ENCODE data around the gene MEP1A.
"Not testable (repeated sequence)": the region's sequence is repeated elsewhere in the genome, so short reads cannot be mapped to it uniquely, and the experiment has no call there.

Gene MEP1A, protein sequence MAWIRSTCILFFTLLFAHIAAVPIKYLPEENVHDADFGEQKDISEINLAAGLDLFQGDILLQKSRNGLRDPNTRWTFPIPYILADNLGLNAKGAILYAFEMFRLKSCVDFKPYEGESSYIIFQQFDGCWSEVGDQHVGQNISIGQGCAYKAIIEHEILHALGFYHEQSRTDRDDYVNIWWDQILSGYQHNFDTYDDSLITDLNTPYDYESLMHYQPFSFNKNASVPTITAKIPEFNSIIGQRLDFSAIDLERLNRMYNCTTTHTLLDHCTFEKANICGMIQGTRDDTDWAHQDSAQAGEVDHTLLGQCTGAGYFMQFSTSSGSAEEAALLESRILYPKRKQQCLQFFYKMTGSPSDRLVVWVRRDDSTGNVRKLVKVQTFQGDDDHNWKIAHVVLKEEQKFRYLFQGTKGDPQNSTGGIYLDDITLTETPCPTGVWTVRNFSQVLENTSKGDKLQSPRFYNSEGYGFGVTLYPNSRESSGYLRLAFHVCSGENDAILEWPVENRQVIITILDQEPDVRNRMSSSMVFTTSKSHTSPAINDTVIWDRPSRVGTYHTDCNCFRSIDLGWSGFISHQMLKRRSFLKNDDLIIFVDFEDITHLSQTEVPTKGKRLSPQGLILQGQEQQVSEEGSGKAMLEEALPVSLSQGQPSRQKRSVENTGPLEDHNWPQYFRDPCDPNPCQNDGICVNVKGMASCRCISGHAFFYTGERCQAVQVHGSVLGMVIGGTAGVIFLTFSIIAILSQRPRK

DNA sequence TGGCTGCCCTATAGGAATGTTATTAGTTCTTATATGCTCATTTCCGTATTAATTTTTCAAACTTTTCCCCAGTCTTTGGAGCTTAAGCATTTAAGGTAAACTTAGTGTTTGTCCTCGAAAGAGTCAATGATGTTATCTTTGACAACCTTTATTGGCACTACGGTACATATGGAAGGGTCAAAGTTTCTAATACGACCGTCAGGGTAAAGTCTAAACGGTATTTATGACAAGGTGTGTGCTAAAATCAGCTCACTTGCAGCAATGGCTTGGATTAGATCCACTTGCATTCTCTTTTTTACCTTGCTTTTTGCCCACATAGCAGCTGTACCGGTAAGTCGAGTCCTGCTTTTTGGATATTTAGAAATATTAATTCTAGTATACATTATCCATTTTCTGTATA lies at the start of gene MEP1A:
Gene MEP1A (plus strand): TSS at position 252 of the 400 bp plus-strand sequence. CDS start 10 bp downstream, at position 262.
- DNase-seq (ENCODE audit: low read depth in 2 of 2): no peak

GRCh38 chr6:46743425-46744158 lies 49.6 kb upstream of the MEP1A start:
- DNase-seq (ENCODE audit: low read depth in 2 of 2): no peak

GRCh38 chr6:46744159-46744725 lies 48.9 kb upstream of the MEP1A start:
- DNase-seq (ENCODE audit: low read depth in 2 of 2): not testable (repeated sequence)

DNA sequence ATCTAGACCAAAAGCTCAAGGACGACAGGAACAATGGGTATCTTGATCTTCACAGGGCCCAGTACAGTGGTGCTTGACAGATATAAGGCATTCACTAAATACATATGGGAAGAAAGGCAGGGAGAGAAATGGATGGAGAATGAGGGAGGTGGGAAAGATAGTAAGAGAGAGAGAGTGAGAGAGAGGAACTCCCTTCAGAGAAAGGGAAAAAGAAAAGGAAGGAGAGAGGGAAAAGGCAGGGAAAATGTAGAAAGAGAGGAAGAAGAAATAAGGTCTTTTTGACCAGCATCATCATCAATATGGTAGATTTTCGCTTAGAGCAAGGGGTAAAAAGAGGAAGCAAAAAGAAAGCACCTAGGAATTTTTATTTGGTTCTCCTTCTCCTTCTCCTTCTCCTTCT lies 47.2 kb upstream of the MEP1A start:
- no peak for DNase-seq (ENCODE audit: low read depth in 2 of 2)

DNA sequence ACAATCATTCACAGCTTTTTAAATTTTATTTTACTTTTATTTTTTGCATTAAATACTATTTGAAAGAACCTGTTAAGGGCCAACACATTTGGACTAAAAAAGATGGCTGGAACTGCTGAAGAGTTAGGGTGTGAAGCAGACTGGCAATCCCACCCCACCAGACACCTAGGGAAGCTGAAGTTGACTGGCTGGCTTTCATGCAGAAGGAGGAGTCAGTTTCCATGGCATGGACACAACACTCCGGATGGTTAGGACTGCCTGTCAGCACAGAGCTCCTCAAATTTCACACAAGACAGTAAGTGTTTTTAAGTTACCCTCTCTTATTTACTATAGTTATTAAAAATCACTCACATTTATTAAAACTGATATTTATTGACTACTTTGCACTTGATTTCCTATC lies 46.5 kb upstream of the MEP1A start, which contains the start of gene ANKRD66:
Gene ANKRD66 (plus strand): TSS at position 238 of the 400 bp plus-strand sequence. CDS start 5,016 bp downstream, outside the sequence.
- no peak for DNase-seq (ENCODE audit: low read depth in 2 of 2)

DNA sequence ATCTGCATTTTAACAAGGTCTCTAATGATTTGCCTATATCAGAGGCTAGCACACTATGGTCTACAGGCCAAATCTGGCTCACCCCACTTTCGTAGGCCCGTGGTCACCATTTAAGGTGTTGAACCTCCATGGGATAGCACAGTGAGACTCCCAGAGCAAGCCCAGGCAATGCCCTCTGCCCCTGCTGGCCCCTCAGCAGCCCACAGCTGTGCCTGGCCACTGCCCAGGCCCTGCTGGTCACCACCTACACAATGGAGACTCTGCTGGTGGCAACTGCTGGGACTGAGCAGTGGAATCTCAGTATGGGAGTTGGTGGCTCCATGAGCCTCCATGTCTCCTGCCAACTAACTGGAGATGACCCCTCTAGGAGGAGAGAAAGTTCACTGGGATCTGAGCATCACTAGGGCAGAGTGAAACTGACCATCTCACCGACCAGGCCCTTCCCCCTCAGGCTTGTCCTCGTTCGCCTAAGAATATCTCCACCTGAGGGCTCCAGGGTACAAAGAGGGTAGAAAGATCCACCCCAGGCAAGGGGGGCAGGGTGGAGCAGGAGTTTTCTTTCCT lies 44.2 kb upstream of the MEP1A start:
- DNase-seq (ENCODE audit: low read depth in 2 of 2): no peak

GRCh38 chr6:46749731-46750130 lies 43.5 kb upstream of the MEP1A start:
- DNase-seq (ENCODE audit: low read depth in 2 of 2): no peak

DNA sequence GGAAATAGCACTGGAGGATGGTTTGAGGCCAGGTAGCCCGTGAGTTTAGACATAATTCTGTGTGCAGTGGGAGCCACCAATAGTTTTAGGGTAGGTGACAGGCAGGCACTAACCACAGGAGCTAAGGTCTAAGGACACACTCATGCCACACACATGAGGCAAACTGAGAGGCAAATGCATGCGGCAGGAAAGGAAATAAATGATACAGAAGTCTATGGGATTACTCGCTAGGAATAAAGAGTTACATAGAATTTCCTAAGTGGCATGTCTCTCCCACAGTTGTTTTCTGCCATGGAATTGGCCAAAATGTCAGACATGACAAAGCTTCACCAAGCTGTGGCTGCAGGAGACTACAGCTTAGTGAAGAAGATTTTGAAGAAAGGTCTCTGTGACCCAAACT lies 41.5 kb upstream of the MEP1A start:
- no peak for DNase-seq (ENCODE audit: low read depth in 2 of 2)

DNA sequence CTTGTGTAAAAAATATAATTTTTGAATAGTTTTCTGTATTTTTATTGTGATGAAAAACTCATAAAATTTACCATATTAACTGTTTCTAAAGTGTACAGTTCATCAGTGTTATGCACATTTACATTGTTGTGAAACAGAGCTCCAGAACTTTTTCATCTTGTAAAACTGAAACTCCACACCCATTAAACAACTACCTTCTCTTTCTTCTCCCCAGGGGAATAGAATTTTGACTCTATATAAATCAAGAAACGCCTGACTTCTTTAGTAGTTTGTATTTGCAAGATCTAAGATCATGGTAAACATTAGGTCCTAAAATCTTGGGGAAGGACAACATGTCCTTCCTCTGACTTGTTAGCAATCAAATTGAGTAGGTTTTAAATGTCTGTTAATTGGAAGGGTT lies 37.3 kb upstream of the MEP1A start:
- no peak for DNase-seq (ENCODE audit: low read depth in 2 of 2)

DNA sequence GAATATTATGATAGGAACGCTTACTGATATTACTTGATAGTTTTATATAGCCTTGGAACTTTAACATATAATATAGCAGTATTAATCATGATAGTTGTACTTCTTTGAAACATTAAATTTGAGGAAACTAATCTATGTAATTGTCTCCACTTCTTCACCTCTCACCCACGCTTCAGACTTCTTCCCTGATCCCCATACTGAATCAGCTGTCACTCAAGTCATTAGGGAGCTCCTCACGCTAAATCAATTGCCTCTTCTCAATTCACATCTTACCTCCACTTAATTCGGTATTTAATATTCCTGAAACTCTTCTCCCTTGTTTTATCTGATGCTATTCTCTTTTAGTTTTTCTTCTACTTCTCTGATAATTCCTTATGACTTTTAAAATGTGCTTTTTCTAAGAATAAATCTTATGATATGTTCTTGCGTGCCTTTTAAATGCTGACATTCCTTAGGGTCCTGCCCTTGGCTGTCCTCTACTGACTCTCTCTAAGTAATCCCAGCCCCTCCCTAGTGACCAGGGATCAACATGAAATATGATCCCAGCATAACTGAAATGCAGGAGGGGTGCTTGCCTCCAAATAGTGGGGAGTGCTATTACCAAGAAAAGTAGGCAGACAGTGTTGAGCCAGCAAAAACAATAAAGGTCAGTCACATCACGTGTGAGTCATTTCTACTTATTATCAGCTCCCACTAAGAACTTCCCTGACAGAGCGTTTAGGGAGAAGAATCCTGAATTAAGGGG lies 36.5 kb upstream of the MEP1A start:
- DNase-seq (ENCODE audit: low read depth in 2 of 2): no peak

- no peak for DNase-seq (ENCODE audit: low read depth in 2 of 2)
These were observed 36.0 kb upstream of the MEP1A start for GRCh38 chr6:46757214-46757596.

GRCh38 chr6:46758960-46759753 lies 34.0 kb upstream of the MEP1A start:
- DNase-seq (ENCODE audit: low read depth in 2 of 2): no peak

DNA sequence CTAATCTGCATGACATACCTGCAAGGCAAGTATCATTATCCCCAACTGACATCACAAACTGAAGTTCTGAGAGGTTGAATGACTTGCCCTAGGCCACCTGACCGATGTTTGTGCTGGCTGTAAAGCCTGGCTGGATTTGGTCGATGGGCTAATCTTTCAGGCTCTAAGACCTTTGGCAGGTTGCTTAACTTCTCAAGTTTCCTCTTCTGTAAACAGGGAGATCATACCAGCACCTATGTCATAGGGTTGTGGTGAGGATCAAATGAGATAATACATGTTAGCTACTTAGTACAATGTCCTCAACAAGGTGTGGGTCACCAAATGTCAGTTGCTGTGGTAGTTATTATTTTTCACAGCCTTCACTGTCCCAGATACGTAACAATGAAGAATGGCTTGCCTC lies 32.3 kb upstream of the MEP1A start:
- no peak for DNase-seq (ENCODE audit: low read depth in 2 of 2)

DNA sequence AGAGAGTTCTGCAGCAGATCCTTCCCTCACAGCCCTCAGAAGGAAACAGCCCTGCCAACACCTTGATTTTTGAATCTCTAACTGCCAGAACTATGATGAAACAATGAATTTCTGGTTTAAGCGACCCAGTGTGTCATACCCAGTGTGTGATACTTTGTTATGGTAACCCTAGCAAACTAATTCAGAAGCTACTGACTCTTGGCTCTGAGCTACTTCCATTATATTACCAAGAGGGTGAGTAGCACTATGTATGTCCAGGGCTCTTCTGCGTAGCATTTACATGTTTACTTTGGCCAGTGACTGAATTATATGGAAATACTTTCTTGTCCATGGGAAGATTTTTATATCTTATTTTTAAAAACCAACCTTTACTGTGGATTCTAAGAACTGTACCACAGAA lies 29.7 kb upstream of the MEP1A start:
- no peak for DNase-seq (ENCODE audit: low read depth in 2 of 2)

- DNase-seq (ENCODE audit: low read depth in 2 of 2): not testable (repeated sequence)
These were observed 28.9 kb upstream of the MEP1A start for GRCh38 chr6:46764280-46764679.

GRCh38 chr6:46764961-46765360 lies 28.2 kb upstream of the MEP1A start:
- no peak for DNase-seq (ENCODE audit: low read depth in 2 of 2)

DNA sequence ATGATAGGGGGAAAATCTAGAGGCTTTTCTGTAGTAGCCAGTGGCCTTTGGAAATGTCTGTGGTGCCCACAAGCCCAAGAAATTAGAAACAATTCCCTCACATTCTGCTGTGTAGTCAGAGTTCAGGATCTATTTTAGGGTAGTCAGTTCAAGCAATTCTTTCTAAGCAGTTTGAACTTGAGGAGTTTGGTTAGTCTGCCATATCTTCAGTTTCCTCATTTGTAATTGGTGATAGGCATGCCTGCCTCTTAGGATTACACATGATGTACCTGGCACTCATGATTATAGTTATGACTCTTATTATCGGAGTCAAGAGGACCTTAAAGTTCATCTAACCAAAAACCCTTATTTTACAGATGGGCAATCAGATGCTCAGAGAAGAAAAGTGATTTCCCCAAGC lies 21.2 kb upstream of the MEP1A start:
- no peak for DNase-seq (ENCODE audit: low read depth in 2 of 2)

DNA sequence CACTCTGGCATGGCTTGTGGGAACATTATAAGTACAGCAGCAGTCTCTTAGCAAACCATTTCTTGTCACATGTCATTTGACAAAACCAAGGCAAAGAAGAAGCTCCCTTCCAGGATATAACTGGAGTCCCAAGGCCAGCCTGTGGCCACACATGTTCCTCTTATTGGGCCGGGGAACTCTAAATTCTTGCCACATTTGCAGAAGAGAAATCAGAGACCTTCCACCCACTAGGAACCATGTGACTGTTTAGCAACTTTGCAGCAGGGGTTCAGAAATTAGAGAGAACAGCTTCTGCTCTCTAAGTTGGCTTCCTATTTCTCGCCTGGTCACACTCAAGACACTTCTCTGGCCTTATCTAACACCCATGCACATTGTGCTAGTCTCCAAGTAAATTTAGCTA lies 20.4 kb upstream of the MEP1A start:
- no peak for DNase-seq (ENCODE audit: low read depth in 2 of 2)

GRCh38 chr6:46773201-46773855 lies 19.9 kb upstream of the MEP1A start:
- no peak for DNase-seq (ENCODE audit: low read depth in 2 of 2)

GRCh38 chr6:46774736-46775135 lies 18.5 kb upstream of the MEP1A start:
- not testable (repeated sequence) for DNase-seq (ENCODE audit: low read depth in 2 of 2)
